Gastroesophageal sphincter (tissue), 4 donors: ENCODE measurements around the gene CAPN2. TPM values are rescaled to one million over a fixed set of nuclear protein-coding genes. Genes with fewer than 3 reads are reported as not detected.

Experiments used
- ATAC-seq: fragments of 150-250 bp; one replicate; pipeline ENCODE4 v1.9.1; 2016; ENCODE audit warnings: mild to moderate bottlenecking, moderate library complexity
- H3K27ac ChIP-seq, 4 donors: fragments of 200-600 bp; sonication (generic) in 3 of 4; 1 replicate in 3 of 4; 2 replicates in 1 of 4; pipeline ENCODE4 v1.5.1; 2016 to 2019
- H3K27me3 ChIP-seq: fragments of 200-600 bp; sonication (generic); one replicate; pipeline ENCODE4 v1.5.1; 2019
- H3K36me3 ChIP-seq, 2 donors: fragments of 200-600 bp; sonication (generic); one replicate each; pipeline ENCODE4 v1.5.1; 2019; ENCODE audit warnings: control low read depth in 1 of 2
- H3K4me1 ChIP-seq, 3 donors: fragments of 200-600 bp; sonication (generic); 1 replicate in 2 of 3; 2 replicates in 1 of 3; pipeline ENCODE4 v1.5.1; 2016 to 2019; ENCODE audit warnings: control low read depth in 2 of 3
- H3K4me3 ChIP-seq, 2 donors: fragments of 200-600 bp; sonication (generic); one replicate each; pipeline ENCODE4 v1.5.1; 2019; ENCODE audit warnings: mild to moderate bottlenecking in 1 of 2, moderate library complexity in 1 of 2
- H3K9me3 ChIP-seq, 3 donors: fragments of 200-600 bp; sonication (generic); one replicate each; pipeline ENCODE4 v1.5.1; 2017 to 2019; ENCODE audit warnings: control low read depth in 2 of 3
- EP300 ChIP-seq: sonication (generic); formaldehyde crosslinking; IDR thresholded peaks from one replicate; pipeline ENCODE4 v1.6.1; 2017; ENCODE audit warnings: antibody characterized with exemption, mild to moderate bottlenecking
- POLR2A ChIP-seq, 2 donors: fragments of 450-650 bp; IDR thresholded peaks; one replicate each; pipeline ENCODE4 v1.6.1; 2017; ENCODE audit warnings: antibody characterized with exemption in 2 of 2, mild to moderate bottlenecking in 2 of 2, moderate library complexity in 1 of 2
- POLR2AphosphoS5 ChIP-seq: sonication (generic); formaldehyde crosslinking; IDR thresholded peaks from one replicate; pipeline ENCODE4 v1.6.1; 2017; ENCODE audit warnings: antibody characterized with exemption
- WGBS, 2 donors: methylation state at CpG; one replicate each; pipeline ENCODE4 v1.1.5; 2018; ENCODE audit warnings: low coverage in 1 of 2; 5-methylcytosine and 5-hydroxymethylcytosine counted together
- total RNA-seq, 4 donors: library from RNA; depleted of rRNA; stranded (reverse); fragments of >200 nt; gene quantifications; one replicate each; pipeline ENCODE4 v1.1.0, GENCODE V29; 2016
- TF ChIP-seq, protein P1 (sequence below), 4 experiments: fragments of 200-600 bp in 2 of 4; fragments of 450-650 bp in 2 of 4; sonication (generic) in 1 of 4; IDR thresholded peaks; one replicate each; pipeline ENCODE4 v1.5.1; 2017 to 2019; ENCODE audit warnings: antibody characterized with exemption in 4 of 4, mild to moderate bottlenecking in 2 of 4, moderate library complexity in 2 of 4

The CAPN2 gene
- total RNA-seq, 4 donors from 2014 or later: 140 to 174 (median 149) TPM

DNA sequence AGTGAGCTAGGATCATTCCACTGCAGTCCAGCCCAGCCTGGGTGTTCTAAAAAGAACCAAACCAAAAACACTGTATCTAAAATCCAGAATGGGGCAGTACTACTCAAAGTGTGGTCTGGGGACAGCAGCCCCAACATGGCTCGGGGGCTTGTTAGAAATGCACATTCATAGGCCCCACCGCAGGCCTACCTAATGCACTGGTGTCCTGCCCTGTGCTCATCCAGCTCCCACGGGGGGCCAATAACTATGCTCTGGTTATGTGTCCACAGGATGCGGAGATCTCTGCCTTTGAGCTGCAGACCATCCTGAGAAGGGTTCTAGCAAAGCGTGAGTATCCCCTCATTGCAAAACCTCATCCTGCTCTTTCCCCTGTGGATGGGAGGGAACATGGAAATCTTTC lies 51.5 kb downstream of the CAPN2 start:
- H3K4me1 ChIP-seq: no peaks in the 10 kb centered on the region
- H3K27ac ChIP-seq: no peak overlapping the region
- TF ChIP-seq POLR2A (IDR thresholded peaks at IDR 0.05) (no peak), POLR2AphosphoS5 (no peak), EP300 (no peak)
- TF ChIP-seq, protein P1, sequence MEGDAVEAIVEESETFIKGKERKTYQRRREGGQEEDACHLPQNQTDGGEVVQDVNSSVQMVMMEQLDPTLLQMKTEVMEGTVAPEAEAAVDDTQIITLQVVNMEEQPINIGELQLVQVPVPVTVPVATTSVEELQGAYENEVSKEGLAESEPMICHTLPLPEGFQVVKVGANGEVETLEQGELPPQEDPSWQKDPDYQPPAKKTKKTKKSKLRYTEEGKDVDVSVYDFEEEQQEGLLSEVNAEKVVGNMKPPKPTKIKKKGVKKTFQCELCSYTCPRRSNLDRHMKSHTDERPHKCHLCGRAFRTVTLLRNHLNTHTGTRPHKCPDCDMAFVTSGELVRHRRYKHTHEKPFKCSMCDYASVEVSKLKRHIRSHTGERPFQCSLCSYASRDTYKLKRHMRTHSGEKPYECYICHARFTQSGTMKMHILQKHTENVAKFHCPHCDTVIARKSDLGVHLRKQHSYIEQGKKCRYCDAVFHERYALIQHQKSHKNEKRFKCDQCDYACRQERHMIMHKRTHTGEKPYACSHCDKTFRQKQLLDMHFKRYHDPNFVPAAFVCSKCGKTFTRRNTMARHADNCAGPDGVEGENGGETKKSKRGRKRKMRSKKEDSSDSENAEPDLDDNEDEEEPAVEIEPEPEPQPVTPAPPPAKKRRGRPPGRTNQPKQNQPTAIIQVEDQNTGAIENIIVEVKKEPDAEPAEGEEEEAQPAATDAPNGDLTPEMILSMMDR (IDR thresholded peaks at IDR 0.05): no peak
- H3K36me3 ChIP-seq: peaks cover 0 to 84% of the 10 kb centered on the region in 2 donors
- ATAC-seq: no peak
- no peak overlapping the region for H3K4me3 ChIP-seq
- WGBS, 2 donors: 97% methylated on average over 4 of the region's 5 CpGs; no CpG with 5 or more reads in 1 of the 2 donors
- H3K9me3 ChIP-seq: no peaks in the 10 kb centered on the region
- no peaks in the 10 kb centered on the region for H3K27me3 ChIP-seq

DNA sequence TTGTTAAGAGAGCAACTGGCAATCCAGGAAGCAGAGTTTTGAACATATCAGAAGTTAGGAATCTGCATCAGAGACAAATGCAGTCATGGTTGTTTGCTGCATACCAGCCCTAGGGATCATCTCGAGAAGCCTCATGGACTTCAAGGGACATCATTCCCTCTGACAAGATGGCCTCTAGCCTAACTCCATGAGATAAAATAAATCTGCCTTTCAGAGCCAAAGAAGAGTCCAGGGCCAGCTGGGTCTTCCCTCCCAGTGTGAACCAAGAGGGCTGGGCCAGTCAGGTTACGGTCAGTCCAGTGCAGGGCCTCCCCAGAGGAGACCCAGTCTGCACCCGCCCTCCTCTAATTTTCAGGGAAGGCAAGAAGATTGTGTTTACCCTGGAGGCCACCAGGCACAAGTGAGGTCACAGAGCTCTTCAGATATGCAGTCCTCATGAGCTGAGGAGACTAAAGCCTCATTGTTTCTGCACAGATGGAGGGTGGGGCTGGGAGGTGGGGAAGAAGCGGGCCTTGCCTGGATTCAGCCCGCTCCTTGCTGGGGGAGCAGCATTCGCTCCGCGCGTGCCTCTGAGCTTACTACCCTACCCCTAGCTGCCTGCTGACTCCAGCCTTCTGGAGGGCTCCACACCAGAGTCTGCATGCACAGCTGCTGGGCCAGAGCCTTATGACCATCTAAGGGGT lies 52.8 kb downstream of the CAPN2 start:
- Histone ChIP-seq H3K9me3 (no peaks in the 10 kb centered on the region), H3K36me3 (peaks cover 0 to 84% of the 10 kb centered on the region in 2 donors)
- WGBS, 2 donors: 60 to 83% methylated on average over 1 of the region's 9 CpGs

DNA sequence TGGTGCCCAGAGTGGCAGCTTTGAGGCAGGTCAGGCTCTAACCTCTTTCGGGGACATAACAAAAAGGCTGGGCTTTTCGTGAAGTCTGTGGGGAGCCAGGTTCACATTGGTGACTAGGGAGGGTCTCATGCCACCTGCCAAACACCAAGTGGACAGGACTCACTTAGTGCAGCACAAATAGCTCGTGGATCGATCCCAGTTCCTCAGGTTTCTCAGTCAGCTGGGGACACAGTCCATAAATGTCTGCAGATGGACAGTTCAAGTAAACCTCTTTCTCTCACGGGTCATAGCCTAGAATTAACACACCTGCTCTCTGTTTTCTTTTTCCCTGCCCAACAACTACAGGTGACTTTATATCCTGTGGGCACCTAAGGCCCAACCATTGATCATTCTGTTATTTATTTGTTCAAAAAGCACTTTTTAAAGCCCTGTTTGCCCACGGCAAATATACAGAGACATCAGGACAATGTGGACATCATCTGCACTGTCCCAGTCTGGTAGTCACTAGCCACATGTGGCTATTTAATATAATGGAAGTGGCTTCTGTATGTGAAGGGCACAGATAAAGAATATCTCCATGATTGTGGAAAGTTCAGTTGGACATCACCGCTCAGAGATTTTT lies 53.5 kb downstream of the CAPN2 start:
- Histone ChIP-seq H3K36me3 (peaks cover 0 to 84% of the 10 kb centered on the region in 2 donors), H3K27ac (peak overlapping the region in 1 of 4 donors; percentile 10), H3K4me3 (no peak overlapping the region), H3K27me3 (no peaks in the 10 kb centered on the region), H3K4me1 (peaks cover 0 to 9% (median 0%) of the 10 kb centered on the region in 3 donors), H3K9me3 (no peaks in the 10 kb centered on the region)
- ATAC-seq: no peak
- no peak for TF ChIP-seq EP300
- TF ChIP-seq, protein P1 (IDR thresholded peaks at IDR 0.05): no peak
- TF ChIP-seq POLR2A (IDR thresholded peaks at IDR 0.05): no peak
- TF ChIP-seq POLR2AphosphoS5: no peak
- 57 to 68% methylated on average over 3 to 5 of the region's 7 CpGs for WGBS, 2 donors

More for the DNA sequence above, 52.8 kb downstream of the CAPN2 start:
- Histone ChIP-seq H3K4me3 (no peak overlapping the region), H3K4me1 (peaks cover 0 to 2% (median 0%) of the 10 kb centered on the region in 3 donors), H3K27ac (peak overlapping the region in 1 of 4 donors; percentile 12), H3K27me3 (no peaks in the 10 kb centered on the region)
- TF ChIP-seq EP300: no peak
- TF ChIP-seq, protein P1 (IDR thresholded peaks at IDR 0.05): no peak
- TF ChIP-seq POLR2A (IDR thresholded peaks at IDR 0.05): no peak
- TF ChIP-seq POLR2AphosphoS5: no peak
- ATAC-seq: peak; percentile 75

DNA sequence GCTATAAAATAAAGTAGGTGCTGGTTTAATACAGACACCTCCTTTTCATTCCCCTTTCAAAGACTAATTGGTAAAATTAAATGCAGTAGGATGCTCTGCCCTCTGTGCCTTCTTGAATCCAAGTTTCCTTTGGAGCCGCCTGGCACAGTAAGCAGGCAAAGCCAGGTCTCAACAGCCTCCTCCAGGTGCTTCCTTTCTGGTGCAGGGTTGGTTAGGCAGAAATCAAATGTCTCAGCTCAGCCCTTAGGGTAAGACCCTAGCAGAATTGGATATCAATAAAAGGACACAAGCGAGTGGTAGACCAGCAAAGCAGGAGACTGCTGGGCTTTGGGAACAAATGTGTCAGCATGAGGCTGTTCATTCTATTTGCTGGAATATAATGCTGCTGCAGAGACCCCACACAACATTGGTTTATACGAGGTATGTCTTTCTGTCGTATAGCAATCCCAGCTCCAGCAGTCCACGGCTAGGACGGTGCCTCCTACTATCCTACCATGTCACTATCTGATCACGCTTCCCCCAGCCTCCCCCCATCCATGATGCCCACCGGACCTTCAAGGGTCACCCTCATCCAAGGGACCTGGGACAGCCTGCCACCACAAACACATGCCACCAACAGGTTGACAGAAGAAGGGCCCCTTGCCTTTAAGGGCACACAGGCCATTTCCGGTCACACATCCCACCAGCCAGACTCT lies 58.4 kb downstream of the CAPN2 start:
- H3K27me3 ChIP-seq: no peaks in the 10 kb centered on the region
- no peak for ATAC-seq
- H3K4me1 ChIP-seq: peaks cover 13 to 36% (median 15%) of the 10 kb centered on the region in 3 donors
- peaks cover 0 to 84% of the 10 kb centered on the region in 2 donors for H3K36me3 ChIP-seq
- TF ChIP-seq EP300: no peak
- no peak for TF ChIP-seq POLR2A (IDR thresholded peaks at IDR 0.05)
- TF ChIP-seq POLR2AphosphoS5: no peak
- TF ChIP-seq, protein P1 (IDR thresholded peaks at IDR 0.05): no peak
- H3K9me3 ChIP-seq: no peaks in the 10 kb centered on the region
- H3K4me3 ChIP-seq: no peak overlapping the region
- WGBS, 2 donors: 83 to 100% methylated on average over 2 to 5 of the region's 9 CpGs
- H3K27ac ChIP-seq: peak overlapping the region; percentile 66 to 76 (median 74)
